ENCODE data around the gene LIF. TPM values are rescaled to one million over a fixed set of nuclear protein-coding genes. Genes with fewer than 3 reads are reported as not detected.

Gene LIF
- total and polyA plus RNA-seq, 2 experiments from 2014 or later: 8.2 to 13.4 TPM

DNA sequence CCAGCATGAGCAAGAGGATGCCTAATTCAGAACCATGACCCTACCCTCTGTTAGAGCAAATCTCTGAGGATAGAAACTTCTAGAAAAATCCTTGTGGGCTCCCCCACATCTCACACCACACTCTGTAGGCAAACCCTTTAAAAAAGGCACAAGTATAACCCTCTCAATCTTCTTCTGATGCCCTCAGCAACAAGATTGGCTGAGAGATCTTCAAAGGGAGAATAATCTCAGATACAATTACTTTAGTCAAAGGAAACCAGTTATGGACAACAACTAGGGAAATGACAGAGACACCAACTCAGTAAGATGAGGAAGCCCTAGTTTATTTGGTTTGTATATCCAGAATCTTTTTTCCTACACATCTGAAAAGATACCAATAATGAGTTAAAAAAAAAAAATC lies 49.2 kb downstream of the LIF start:
- Histone ChIP-seq H2AFZ (no peak overlapping the region), H3K4me3 (no peak overlapping the region), H3K9me2 (replicated peaks; ENCODE audit: insufficient read depth) (no peaks in the 10 kb centered on the region), H3K9me3 (ENCODE audit: low read depth) (no peaks in the 10 kb centered on the region), H3K4me1 (ENCODE audit: insufficient read depth) (peaks cover 20% of the 10 kb centered on the region), H4K20me1 (ENCODE audit: insufficient read depth, poor library complexity, severe bottlenecking) (no peaks in the 10 kb centered on the region), H3K27me3 (no peaks in the 10 kb centered on the region), H3K79me2 (no peaks in the 10 kb centered on the region), H3K4me2 (no peak overlapping the region), H3K27ac (peak overlapping the region; percentile 90), H3K36me3 (replicated peaks; ENCODE audit: insufficient read depth, low read depth) (no peaks in the 10 kb centered on the region)
- no peak for DNase-seq (ENCODE audit: low spot score)
- TF ChIP-seq EZH2phosphoT487 (IDR thresholded peaks at IDR 0.05; ENCODE audit: low read depth, severe bottlenecking, unreplicated experiment) (no peak), EZH2 (IDR thresholded peaks at IDR 0.05; ENCODE audit: borderline replicate concordance) (no peak), CTCF (IDR thresholded peaks at IDR 0.05; ENCODE audit: poor library complexity) (no peak)

DNA sequence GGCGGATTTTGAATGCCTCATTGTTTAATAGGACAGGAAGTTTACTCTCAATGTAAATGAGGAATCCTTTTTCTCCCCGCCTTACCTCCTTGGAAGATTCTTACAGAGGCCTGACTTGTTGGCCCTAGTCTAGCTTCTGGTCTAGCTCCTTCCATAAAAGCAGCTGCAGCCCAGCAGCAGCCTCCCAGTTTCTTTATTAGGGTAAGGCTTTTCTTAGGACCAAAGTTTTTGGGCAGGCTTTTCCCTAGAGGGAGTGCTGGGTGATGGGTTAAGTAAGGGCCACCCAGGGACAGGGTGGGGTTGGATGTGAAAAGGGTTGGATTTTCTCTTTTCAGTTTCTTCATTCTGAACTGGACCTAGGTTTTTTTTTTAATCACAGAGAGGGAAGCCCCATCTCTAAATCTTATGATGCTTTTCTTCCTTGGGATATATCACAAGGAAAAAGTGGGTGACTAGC lies 49.7 kb downstream of the LIF start:
- no peak overlapping the region for H2AFZ ChIP-seq
- H4K20me1 ChIP-seq (ENCODE audit: insufficient read depth, poor library complexity, severe bottlenecking): no peaks in the 10 kb centered on the region
- peak overlapping the region; percentile 49 for H3K4me2 ChIP-seq
- H3K9me3 ChIP-seq (ENCODE audit: low read depth): no peaks in the 10 kb centered on the region
- H3K9me2 ChIP-seq (replicated peaks; ENCODE audit: insufficient read depth): no peaks in the 10 kb centered on the region
- TF ChIP-seq EZH2phosphoT487 (IDR thresholded peaks at IDR 0.05; ENCODE audit: low read depth, severe bottlenecking, unreplicated experiment) (no peak), EZH2 (IDR thresholded peaks at IDR 0.05; ENCODE audit: borderline replicate concordance) (no peak), CTCF (IDR thresholded peaks at IDR 0.05; ENCODE audit: poor library complexity) (no peak)
- H3K4me1 ChIP-seq (ENCODE audit: insufficient read depth): peaks cover 17% of the 10 kb centered on the region
- H3K27ac ChIP-seq: peak overlapping the region; percentile 90
- H3K4me3 ChIP-seq: no peak overlapping the region
- DNase-seq (ENCODE audit: low spot score): no peak
- WGBS (ENCODE audit: low lambda C conversion rate, missing lambda C conversion rate): 32% methylated on average over 2 of the region's 2 CpGs
- no peaks in the 10 kb centered on the region for H3K27me3 ChIP-seq
- no peaks in the 10 kb centered on the region for H3K79me2 ChIP-seq
- H3K36me3 ChIP-seq (replicated peaks; ENCODE audit: insufficient read depth, low read depth): no peaks in the 10 kb centered on the region

- Histone ChIP-seq H3K27ac (peak overlapping the region; percentile 90), H3K36me3 (replicated peaks; ENCODE audit: insufficient read depth, low read depth) (no peaks in the 10 kb centered on the region), H3K9me2 (replicated peaks; ENCODE audit: insufficient read depth) (no peaks in the 10 kb centered on the region), H3K4me1 (ENCODE audit: insufficient read depth) (peaks cover 22% of the 10 kb centered on the region), H2AFZ (no peak overlapping the region), H3K79me2 (no peaks in the 10 kb centered on the region), H4K20me1 (ENCODE audit: insufficient read depth, poor library complexity, severe bottlenecking) (no peaks in the 10 kb centered on the region), H3K4me2 (peak overlapping the region; percentile 49), H3K4me3 (no peak overlapping the region), H3K9me3 (ENCODE audit: low read depth) (no peaks in the 10 kb centered on the region), H3K27me3 (no peaks in the 10 kb centered on the region)
- 7% methylated on average over 11 of the region's 11 CpGs for WGBS (ENCODE audit: low lambda C conversion rate, missing lambda C conversion rate)
- peak; percentile 91 for DNase-seq (ENCODE audit: low spot score)
- no peak for TF ChIP-seq EZH2phosphoT487 (IDR thresholded peaks at IDR 0.05; ENCODE audit: low read depth, severe bottlenecking, unreplicated experiment)
- TF ChIP-seq EZH2 (IDR thresholded peaks at IDR 0.05; ENCODE audit: borderline replicate concordance): no peak
- TF ChIP-seq CTCF (IDR thresholded peaks at IDR 0.05; ENCODE audit: poor library complexity): no peak
These were observed 50.2 kb downstream of the LIF start for GRCh38 chr22:30196141-30196879.
